Gastrocnemius medialis (tissue), 4 donors: ENCODE results near the gene CMKLR1. TPM values are rescaled to one million over a fixed set of nuclear protein-coding genes. Genes with fewer than 3 reads are reported as not detected.

Source experiments
- ATAC-seq, 2 donors: fragments of 150-250 bp; one replicate each; pipeline ENCODE4 v1.9.1; 2016
- DNase-seq, 2 donors: peaks; one replicate each; pipeline ENCODE4 v3.0.0-alpha.2; 2019
- H3K27ac ChIP-seq, 4 donors: fragments of 200-600 bp; sonication (generic); 1 replicate in 1 of 4; 2 replicates in 3 of 4; pipeline ENCODE4 v1.5.1; 2016 to 2018; ENCODE audit warnings: mild to moderate bottlenecking in 2 of 4, moderate library complexity in 1 of 4
- H3K27me3 ChIP-seq, 3 donors: fragments of 200-600 bp; sonication (generic) in 2 of 3; 1 replicate in 1 of 3; 2 replicates in 2 of 3; pipeline versions ENCODE4 v1.5.1 to v1.6.0; 2016 to 2019; ENCODE audit warnings: mild to moderate bottlenecking in 1 of 3, moderate library complexity in 1 of 3
- H3K36me3 ChIP-seq, 2 donors: fragments of 200-600 bp; sonication (generic) in 1 of 2; one replicate each; pipeline ENCODE4 v1.5.1; 2017 to 2018
- H3K4me1 ChIP-seq, 2 donors: fragments of 200-600 bp; sonication (generic) in 1 of 2; one replicate each; pipeline ENCODE4 v1.5.1; 2016 to 2017; ENCODE audit warnings: mild to moderate bottlenecking in 2 of 2
- H3K4me3 ChIP-seq, 4 donors: fragments of 200-600 bp; sonication (generic) in 3 of 4; 1 replicate in 1 of 4; 2 replicates in 3 of 4; pipeline ENCODE4 v1.5.1; 2016 to 2019; ENCODE audit warnings: mild to moderate bottlenecking in 2 of 4
- H3K9me3 ChIP-seq, 3 donors: fragments of 200-600 bp; sonication (generic) in 2 of 3; 1 replicate in 1 of 3; 2 replicates in 2 of 3; pipeline ENCODE4 v1.5.1; 2016 to 2019
- POLR2A ChIP-seq, 2 donors: fragments of 450-650 bp; IDR thresholded peaks; one replicate each; pipeline ENCODE4 v1.6.1; 2017; ENCODE audit warnings: antibody characterized with exemption in 2 of 2, mild to moderate bottlenecking in 2 of 2, moderate library complexity in 2 of 2
- in situ Hi-C, 4 donors: fragments of 200-750 bp; cut with MboI; loops; one replicate each; pipeline versions ENCODE4 v1.15.0 to v1.8.0; 2017; ENCODE audit warnings: low sequenced_read_pairs in 4 of 4
- intact Hi-C: fragments of 100-400 bp; cut with DNase I; formaldehyde crosslinking; loops from one replicate; pipeline ENCODE4 v1.15.1; 2023; ENCODE audit warnings: low total_unique reads
- total RNA-seq, 4 donors: library from RNA; depleted of rRNA; stranded (reverse); fragments of >200 nt; gene quantifications; one replicate each; pipeline versions ENCODE4 v1.1.0 to v1.2.3, GENCODE V29; 2016
- TF ChIP-seq, protein P1 (sequence below), 5 experiments: fragments of 450-650 bp in 3 of 5; fragments of 200-600 bp in 2 of 5; sonication (generic) in 2 of 5; IDR thresholded peaks in 4 of 5; conservative IDR thresholded peaks in 1 of 5; 1 replicate in 4 of 5; 2 replicates in 1 of 5; pipeline ENCODE4 v1.5.1; 2016 to 2019; ENCODE audit warnings: antibody characterized with exemption in 5 of 5, mild to moderate bottlenecking in 3 of 5, moderate library complexity in 3 of 5

CMKLR1 gene
- total RNA-seq, 4 donors from 2014 or later: 2.5 to 5.6 (median 4.4) TPM

GRCh38 chr12:108265505-108265904 is 73.6 kb downstream of the CMKLR1 start:
- Histone ChIP-seq H3K27ac (no peak overlapping the region), H3K27me3 (peaks cover 0 to 3% (median 0%) of the 10 kb centered on the region in 3 donors), H3K4me3 (no peak overlapping the region), H3K9me3 (no peaks in the 10 kb centered on the region), H3K4me1 (no peaks in the 10 kb centered on the region), H3K36me3 (no peaks in the 10 kb centered on the region)
- intact Hi-C loops (no loop called here), in situ Hi-C loops (no loop called here)
- TF ChIP-seq, protein P1, sequence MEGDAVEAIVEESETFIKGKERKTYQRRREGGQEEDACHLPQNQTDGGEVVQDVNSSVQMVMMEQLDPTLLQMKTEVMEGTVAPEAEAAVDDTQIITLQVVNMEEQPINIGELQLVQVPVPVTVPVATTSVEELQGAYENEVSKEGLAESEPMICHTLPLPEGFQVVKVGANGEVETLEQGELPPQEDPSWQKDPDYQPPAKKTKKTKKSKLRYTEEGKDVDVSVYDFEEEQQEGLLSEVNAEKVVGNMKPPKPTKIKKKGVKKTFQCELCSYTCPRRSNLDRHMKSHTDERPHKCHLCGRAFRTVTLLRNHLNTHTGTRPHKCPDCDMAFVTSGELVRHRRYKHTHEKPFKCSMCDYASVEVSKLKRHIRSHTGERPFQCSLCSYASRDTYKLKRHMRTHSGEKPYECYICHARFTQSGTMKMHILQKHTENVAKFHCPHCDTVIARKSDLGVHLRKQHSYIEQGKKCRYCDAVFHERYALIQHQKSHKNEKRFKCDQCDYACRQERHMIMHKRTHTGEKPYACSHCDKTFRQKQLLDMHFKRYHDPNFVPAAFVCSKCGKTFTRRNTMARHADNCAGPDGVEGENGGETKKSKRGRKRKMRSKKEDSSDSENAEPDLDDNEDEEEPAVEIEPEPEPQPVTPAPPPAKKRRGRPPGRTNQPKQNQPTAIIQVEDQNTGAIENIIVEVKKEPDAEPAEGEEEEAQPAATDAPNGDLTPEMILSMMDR (IDR thresholded peaks at IDR 0.05 in 4 of 5, conservative IDR thresholded peaks at IDR 0.05 in 1 of 5): no peak
- ATAC-seq (no peak), DNase-seq (no peak)

DNA sequence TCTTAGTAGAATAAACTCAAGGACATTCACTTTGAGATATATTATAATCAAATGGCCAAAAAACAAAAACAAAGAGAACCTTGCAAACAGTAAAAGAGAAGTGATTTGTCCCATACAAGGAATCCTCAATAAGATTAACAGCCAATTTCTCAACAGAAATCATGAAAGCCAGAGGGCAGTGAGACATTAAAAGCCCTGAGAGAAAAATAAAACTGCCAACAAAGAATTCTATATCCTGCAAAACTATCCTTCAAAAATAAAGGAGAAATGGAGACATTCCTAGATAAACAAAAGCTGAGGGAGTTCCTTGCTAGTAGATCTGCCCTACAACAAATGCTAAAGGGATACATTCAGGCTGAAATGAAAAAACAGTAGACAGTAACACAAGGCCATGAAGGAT is 78.1 kb downstream of the CMKLR1 start:
- DNase-seq (no peak), ATAC-seq (no peak)
- Histone ChIP-seq H3K4me3 (no peak overlapping the region), H3K9me3 (no peaks in the 10 kb centered on the region), H3K36me3 (no peaks in the 10 kb centered on the region), H3K27me3 (no peaks in the 10 kb centered on the region), H3K4me1 (no peaks in the 10 kb centered on the region), H3K27ac (no peak overlapping the region)
- TF ChIP-seq, protein P1 (IDR thresholded peaks at IDR 0.05 in 4 of 5, conservative IDR thresholded peaks at IDR 0.05 in 1 of 5): no peak
- no peak for TF ChIP-seq POLR2A (IDR thresholded peaks at IDR 0.05)
- intact Hi-C loops: no loop called here
- in situ Hi-C loops: no loop called here

GRCh38 chr12:108260039-108260438 is 79.1 kb downstream of the CMKLR1 start:
- TF ChIP-seq POLR2A (IDR thresholded peaks at IDR 0.05): no peak
- TF ChIP-seq, protein P1 (IDR thresholded peaks at IDR 0.05 in 4 of 5, conservative IDR thresholded peaks at IDR 0.05 in 1 of 5): no peak
- H3K27me3 ChIP-seq: no peaks in the 10 kb centered on the region
- H3K27ac ChIP-seq: no peak overlapping the region
- H3K4me3 ChIP-seq: no peak overlapping the region
- no peaks in the 10 kb centered on the region for H3K36me3 ChIP-seq
- ATAC-seq (no peak), DNase-seq (no peak)
- intact Hi-C loops (no loop called here), in situ Hi-C loops (no loop called here)
- H3K4me1 ChIP-seq: no peaks in the 10 kb centered on the region
- no peaks in the 10 kb centered on the region for H3K9me3 ChIP-seq

GRCh38 chr12:108257610-108258106 is 81.5 kb downstream of the CMKLR1 start:
- no peak for ATAC-seq
- H3K27ac ChIP-seq: no peak overlapping the region
- H3K4me1 ChIP-seq: no peaks in the 10 kb centered on the region
- no peak for DNase-seq
- intact Hi-C loops: no loop called here
- H3K9me3 ChIP-seq: no peaks in the 10 kb centered on the region
- TF ChIP-seq, protein P1 (IDR thresholded peaks at IDR 0.05 in 4 of 5, conservative IDR thresholded peaks at IDR 0.05 in 1 of 5): no peak
- TF ChIP-seq POLR2A (IDR thresholded peaks at IDR 0.05): no peak
- H3K27me3 ChIP-seq: no peaks in the 10 kb centered on the region
- no peaks in the 10 kb centered on the region for H3K36me3 ChIP-seq
- in situ Hi-C loops: no loop called here
- no peak overlapping the region for H3K4me3 ChIP-seq

- Histone ChIP-seq H3K9me3 (no peaks in the 10 kb centered on the region), H3K27ac (no peak overlapping the region), H3K4me3 (no peak overlapping the region), H3K4me1 (no peaks in the 10 kb centered on the region), H3K27me3 (peaks cover 0 to under 1% (median 0%) of the 10 kb centered on the region in 3 donors), H3K36me3 (no peaks in the 10 kb centered on the region)
- in situ Hi-C loops: no loop called here
- ATAC-seq (no peak), DNase-seq (no peak)
- no peak for TF ChIP-seq POLR2A (IDR thresholded peaks at IDR 0.05)
- TF ChIP-seq, protein P1 (IDR thresholded peaks at IDR 0.05 in 4 of 5, conservative IDR thresholded peaks at IDR 0.05 in 1 of 5): no peak
- intact Hi-C loops: no loop called here
Measured at GRCh38 chr12:108257004-108257403, 82.1 kb downstream of the CMKLR1 start.
